Calu3 (cell line): ENCODE data around the gene GAS7. TPM values are rescaled to one million over a fixed set of nuclear protein-coding genes. Genes with fewer than 3 reads are reported as not detected.

Experiments used
- BruUV-seq: library from RNA; stranded (reverse); fragments of 400-500 nt; replicated peaks from 2 replicates; lab custom pipeline; 2021; lab: Mats Ljungman, UMichigan
- CTCF ChIA-PET: fragments of 300-600 bp; sonication (Branson Sonifier 250); formaldehyde crosslinking; loops from one replicate; lab custom pipeline; 2022; ENCODE audit warnings: antibody characterized with exemption; lab: Charles Lee
- DNase-seq: peaks from one replicate; pipeline ENCODE4 v3.0.0; 2022
- H3K27ac Mint-ChIP-seq: one replicate; pipeline ENCODE4 v1.8.0; 2022; ENCODE audit warnings: mixed read lengths; ENCODE audit not compliant: unreplicated experiment
- H3K27me3 Mint-ChIP-seq: one replicate; pipeline ENCODE4 v1.8.0; 2022; ENCODE audit warnings: mixed read lengths; ENCODE audit not compliant: unreplicated experiment
- H3K36me3 Mint-ChIP-seq: one replicate; pipeline ENCODE4 v1.8.0; 2022; ENCODE audit warnings: mild to moderate bottlenecking, moderate library complexity, mixed read lengths; ENCODE audit not compliant: insufficient read depth, unreplicated experiment
- H3K4me1 Mint-ChIP-seq: one replicate; pipeline ENCODE4 v1.8.0; 2022; ENCODE audit warnings: mild to moderate bottlenecking, low read depth, mixed read lengths; ENCODE audit not compliant: unreplicated experiment
- H3K4me3 Mint-ChIP-seq: one replicate; pipeline ENCODE4 v1.8.0; 2022; ENCODE audit warnings: mild to moderate bottlenecking, low read depth, moderate library complexity, mixed read lengths; ENCODE audit not compliant: unreplicated experiment
- H3K9me3 Mint-ChIP-seq: one replicate; pipeline ENCODE4 v1.8.0; 2022; ENCODE audit warnings: low read depth, mixed read lengths; ENCODE audit not compliant: unreplicated experiment
- intact Hi-C: fragments of 100-400 bp; cut with micrococcal nuclease; formaldehyde crosslinking; loops from one replicate; pipeline ENCODE4 v1.10.0; 2022; ENCODE audit not compliant: unreplicated experiment
- total RNA-seq: library from RNA; stranded (reverse); gene quantifications from 2 replicates; pipeline ENCODE4 v1.2.3, GENCODE V29; 2022
- TF ChIP-seq, protein P1 (sequence below): fragments of 200-600 bp; IDR thresholded peaks from one replicate; pipeline ENCODE4 v1.8.0; 2022; ENCODE audit warnings: antibody characterized with exemption; ENCODE audit not compliant: unreplicated experiment

The GAS7 gene
- total RNA-seq, 1 experiment from 2014 or later: 0.42 TPM

- no peak for DNase-seq
- no peaks in the 10 kb centered on the region for H3K36me3 Mint-ChIP-seq
- no TSS peak for BruUV-seq
- CTCF ChIA-PET: no interaction called here
- H3K4me1 Mint-ChIP-seq: no peaks in the 10 kb centered on the region
- no peak overlapping the region for H3K27ac Mint-ChIP-seq
- H3K4me3 Mint-ChIP-seq: no peak overlapping the region
- H3K9me3 Mint-ChIP-seq: no peaks in the 10 kb centered on the region
- peaks cover 36% of the 10 kb centered on the region for H3K27me3 Mint-ChIP-seq
- TF ChIP-seq, protein P1, sequence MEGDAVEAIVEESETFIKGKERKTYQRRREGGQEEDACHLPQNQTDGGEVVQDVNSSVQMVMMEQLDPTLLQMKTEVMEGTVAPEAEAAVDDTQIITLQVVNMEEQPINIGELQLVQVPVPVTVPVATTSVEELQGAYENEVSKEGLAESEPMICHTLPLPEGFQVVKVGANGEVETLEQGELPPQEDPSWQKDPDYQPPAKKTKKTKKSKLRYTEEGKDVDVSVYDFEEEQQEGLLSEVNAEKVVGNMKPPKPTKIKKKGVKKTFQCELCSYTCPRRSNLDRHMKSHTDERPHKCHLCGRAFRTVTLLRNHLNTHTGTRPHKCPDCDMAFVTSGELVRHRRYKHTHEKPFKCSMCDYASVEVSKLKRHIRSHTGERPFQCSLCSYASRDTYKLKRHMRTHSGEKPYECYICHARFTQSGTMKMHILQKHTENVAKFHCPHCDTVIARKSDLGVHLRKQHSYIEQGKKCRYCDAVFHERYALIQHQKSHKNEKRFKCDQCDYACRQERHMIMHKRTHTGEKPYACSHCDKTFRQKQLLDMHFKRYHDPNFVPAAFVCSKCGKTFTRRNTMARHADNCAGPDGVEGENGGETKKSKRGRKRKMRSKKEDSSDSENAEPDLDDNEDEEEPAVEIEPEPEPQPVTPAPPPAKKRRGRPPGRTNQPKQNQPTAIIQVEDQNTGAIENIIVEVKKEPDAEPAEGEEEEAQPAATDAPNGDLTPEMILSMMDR: no peak
- intact Hi-C loops: no loop called here
These were observed 282.3 kb downstream of the GAS7 start for GRCh38 chr17:9916108-9916507.

- intact Hi-C loops: no loop called here
- Mint-ChIP-seq H3K4me3 (no peak overlapping the region), H3K27me3 (peaks cover 43% of the 10 kb centered on the region), H3K27ac (no peak overlapping the region), H3K9me3 (no peaks in the 10 kb centered on the region), H3K4me1 (no peaks in the 10 kb centered on the region), H3K36me3 (peaks cover 4% of the 10 kb centered on the region)
- CTCF ChIA-PET: no interaction called here
- no peak for DNase-seq
- TF ChIP-seq, protein P1: no peak
- no TSS peak for BruUV-seq
These were observed 284.9 kb downstream of the GAS7 start for GRCh38 chr17:9913476-9913875.

GRCh38 chr17:9912121-9913099, 286.0 kb downstream of the GAS7 start:
- Mint-ChIP-seq H3K36me3 (peaks cover 4% of the 10 kb centered on the region), H3K4me3 (no peak overlapping the region), H3K4me1 (no peaks in the 10 kb centered on the region), H3K27ac (no peak overlapping the region), H3K27me3 (peaks cover 44% of the 10 kb centered on the region), H3K9me3 (no peaks in the 10 kb centered on the region)
- CTCF ChIA-PET: no interaction called here
- intact Hi-C loops: no loop called here
- TF ChIP-seq, protein P1: no peak
- DNase-seq: no peak
- no TSS peak for BruUV-seq

- DNase-seq: no peak
- H3K4me1 Mint-ChIP-seq: no peaks in the 10 kb centered on the region
- CTCF ChIA-PET: no interaction called here
- no TSS peak for BruUV-seq
- H3K27ac Mint-ChIP-seq: no peak overlapping the region
- no peaks in the 10 kb centered on the region for H3K9me3 Mint-ChIP-seq
- no peak overlapping the region for H3K4me3 Mint-ChIP-seq
- intact Hi-C loops: no loop called here
- TF ChIP-seq, protein P1: no peak
- H3K36me3 Mint-ChIP-seq: peaks cover 4% of the 10 kb centered on the region
- H3K27me3 Mint-ChIP-seq: peaks cover 43% of the 10 kb centered on the region
These were observed 287.3 kb downstream of the GAS7 start for GRCh38 chr17:9911089-9911488.
